GF-D8 (cell line): Measurements from ENCODE around the gene SLC35G6.
"Not testable (repeated sequence)": the region's sequence is repeated elsewhere in the genome, so short reads cannot be mapped to it uniquely, and the experiment has no call there.

Source experiments
- DNase-seq: peaks from one replicate; lab custom pipeline; 2025; lab: John Stamatoyannopoulos, UW

The SLC35G6 gene

GRCh38 chr17:7479213-7480088, 1.8 kb upstream of the SLC35G6 start, which contains the start of gene ZBTB4:
ZBTB4 (minus strand) TSS chr17:7479631; CDS start chr17:7466801, 12,830 bp downstream.
- no peak for DNase-seq

DNA sequence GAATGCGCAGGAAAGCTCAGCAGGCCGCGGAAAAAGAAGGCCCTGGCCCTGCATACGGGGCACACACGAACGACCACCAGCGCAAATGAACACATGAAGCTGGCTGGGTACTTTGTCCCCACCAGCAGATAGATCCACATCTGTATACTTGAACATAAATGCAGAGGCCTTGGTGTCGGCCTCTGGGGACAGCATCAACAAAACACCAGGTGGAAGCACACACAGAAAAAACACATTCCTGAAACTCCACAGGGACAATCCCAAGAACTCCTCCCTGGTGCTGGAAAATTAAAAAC, 1.2 kb upstream of the SLC35G6 start:
- DNase-seq = no peak

DNA sequence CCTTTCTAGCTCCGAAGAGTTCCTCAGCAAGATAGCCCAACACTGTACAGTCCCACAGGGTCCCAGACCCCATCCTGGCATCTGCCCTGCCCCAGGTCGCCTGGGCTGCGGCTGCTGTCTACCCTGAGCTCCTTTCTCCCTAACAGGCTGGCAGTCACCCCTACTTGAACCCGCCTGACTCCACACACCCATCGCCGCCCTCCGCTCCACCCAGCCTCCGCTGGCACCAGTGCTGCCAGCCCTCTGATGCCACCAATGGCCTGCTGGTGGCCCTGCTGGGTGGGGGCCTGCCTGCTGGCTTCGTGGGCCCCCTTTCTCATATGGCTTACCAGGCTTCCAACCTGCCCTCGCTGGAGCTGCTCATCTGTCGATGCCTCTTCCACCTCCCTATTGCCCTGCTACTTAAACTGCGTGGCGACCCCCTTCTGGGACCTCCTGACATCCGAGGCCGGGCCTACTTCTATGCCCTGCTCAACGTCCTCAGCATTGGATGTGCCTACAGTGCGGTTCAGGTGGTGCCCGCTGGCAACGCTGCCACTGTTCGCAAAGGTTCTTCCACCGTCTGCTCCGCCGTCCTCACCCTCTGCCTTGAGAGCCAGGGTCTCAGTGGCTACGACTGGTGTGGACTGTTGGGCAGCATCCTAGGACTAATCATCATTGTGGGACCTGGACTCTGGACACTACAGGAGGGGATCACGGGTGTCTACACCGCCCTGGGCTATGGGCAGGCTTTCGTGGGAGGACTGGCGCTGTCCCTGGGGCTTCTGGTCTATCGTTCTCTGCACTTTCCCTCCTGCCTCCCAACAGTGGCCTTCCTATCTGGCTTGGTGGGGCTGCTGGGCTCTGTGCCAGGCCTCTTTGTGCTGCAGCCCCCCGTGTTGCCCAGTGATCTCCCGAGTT, 846 bp downstream of the SLC35G6 start:
- not testable (repeated sequence) for DNase-seq

GRCh38 chr17:7482742-7483088, 1.5 kb downstream of the SLC35G6 start:
- DNase-seq = not testable (repeated sequence)

- peak; percentile 64 for DNase-seq
These were observed 2.2 kb downstream of the SLC35G6 start for GRCh38 chr17:7483255-7484066.

- DNase-seq = peak; percentile 81
These were observed 3.0 kb downstream of the SLC35G6 start, which contains the start of gene POLR2A for GRCh38 chr17:7484067-7484918. POLR2A (plus strand) TSS chr17:7484366.

- DNase-seq = no peak
These were observed 3.7 kb downstream of the SLC35G6 start for GRCh38 chr17:7484919-7485377.

DNA sequence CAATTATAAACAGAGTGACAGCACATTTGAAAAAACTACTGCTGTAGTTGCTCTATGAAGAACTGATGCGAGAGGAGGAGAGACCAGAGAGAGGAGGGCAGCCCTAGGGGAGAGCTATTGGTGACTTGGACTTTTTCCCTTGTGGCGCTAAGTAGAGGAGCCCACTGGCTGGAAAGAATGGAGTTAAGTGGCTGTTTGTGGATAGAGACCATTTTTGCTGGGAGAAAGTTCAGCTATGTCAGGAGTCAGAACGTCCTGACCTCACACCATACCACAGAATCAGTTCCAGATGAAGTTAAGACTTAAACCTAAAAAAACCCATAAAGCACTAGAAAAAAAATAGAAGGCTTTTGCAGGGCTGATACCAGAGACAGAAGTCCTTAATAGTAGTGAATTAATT, 4.9 kb downstream of the SLC35G6 start:
- DNase-seq = no peak

- no peak for DNase-seq
These were observed 8.9 kb downstream of the SLC35G6 start for GRCh38 chr17:7490144-7490543.

DNA sequence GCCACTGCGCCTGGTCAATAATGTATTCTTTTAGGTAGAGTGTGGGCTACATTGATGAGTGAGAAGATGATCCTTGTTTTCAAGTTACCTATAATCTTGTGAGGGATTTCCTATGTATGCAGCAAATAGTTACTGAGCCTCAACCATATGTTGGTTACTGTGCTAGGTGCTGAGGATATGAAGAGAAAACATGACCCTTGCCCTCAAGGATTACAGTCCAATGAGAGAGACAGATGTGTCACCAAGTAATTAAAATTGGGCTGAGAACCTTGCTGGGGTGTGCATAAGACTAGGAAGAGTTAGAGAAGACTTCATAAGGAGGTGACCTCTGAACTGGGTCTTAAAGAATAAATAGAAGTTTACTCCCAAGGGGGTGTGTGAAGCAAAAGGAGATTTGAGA, 10.3 kb downstream of the SLC35G6 start:
- DNase-seq = no peak

- no peak for DNase-seq
These were observed 12.7 kb downstream of the SLC35G6 start for GRCh38 chr17:7493941-7494340.

- DNase-seq = no peak
These were observed 14.7 kb downstream of the SLC35G6 start for GRCh38 chr17:7495906-7496434.

DNA sequence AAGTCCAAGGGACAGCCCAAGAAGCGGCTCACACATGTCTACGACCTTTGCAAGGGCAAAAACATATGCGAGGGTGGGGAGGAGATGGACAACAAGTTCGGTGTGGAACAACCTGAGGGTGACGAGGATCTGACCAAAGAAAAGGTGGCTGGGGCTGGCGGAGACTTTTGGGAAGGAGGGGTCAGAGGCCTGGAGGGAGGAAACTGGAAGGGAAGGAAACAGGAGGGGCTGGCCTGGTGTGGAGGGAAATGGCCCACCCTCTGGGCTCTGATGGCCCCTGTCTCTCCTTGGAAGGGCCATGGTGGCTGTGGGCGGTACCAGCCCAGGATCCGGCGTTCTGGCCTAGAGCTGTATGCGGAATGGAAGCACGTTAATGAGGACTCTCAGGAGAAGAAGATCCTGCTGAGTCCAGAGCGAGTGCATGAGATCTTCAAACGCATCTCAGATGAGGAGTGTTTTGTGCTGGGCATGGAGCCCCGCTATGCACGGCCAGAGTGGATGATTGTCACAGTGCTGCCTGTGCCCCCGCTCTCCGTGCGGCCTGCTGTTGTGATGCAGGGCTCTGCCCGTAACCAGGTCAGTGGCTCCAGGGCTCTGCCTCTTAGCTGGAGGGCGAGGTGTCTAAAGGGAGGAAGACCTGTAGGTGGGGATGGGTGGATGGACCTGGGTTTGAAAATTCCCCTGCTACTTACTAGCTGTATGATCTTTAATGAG, 15.4 kb downstream of the SLC35G6 start:
- DNase-seq = no peak

DNA sequence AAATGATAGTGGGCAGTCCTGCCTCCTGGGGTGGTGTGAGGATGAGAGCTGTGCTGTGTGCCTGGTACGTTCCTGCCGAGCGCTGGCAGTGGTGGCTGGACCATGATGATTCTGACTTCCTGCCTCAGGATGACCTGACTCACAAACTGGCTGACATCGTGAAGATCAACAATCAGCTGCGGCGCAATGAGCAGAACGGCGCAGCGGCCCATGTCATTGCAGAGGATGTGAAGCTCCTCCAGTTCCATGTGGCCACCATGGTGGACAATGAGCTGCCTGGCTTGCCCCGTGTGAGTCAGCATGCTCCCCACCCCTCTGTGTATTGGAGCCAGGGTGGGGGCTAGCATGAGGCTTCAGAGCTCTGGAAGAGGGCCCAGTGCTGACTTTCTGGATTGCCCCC, 16.0 kb downstream of the SLC35G6 start:
- DNase-seq = no peak

GRCh38 chr17:7497636-7498035, 16.4 kb downstream of the SLC35G6 start:
- no peak for DNase-seq

DNA sequence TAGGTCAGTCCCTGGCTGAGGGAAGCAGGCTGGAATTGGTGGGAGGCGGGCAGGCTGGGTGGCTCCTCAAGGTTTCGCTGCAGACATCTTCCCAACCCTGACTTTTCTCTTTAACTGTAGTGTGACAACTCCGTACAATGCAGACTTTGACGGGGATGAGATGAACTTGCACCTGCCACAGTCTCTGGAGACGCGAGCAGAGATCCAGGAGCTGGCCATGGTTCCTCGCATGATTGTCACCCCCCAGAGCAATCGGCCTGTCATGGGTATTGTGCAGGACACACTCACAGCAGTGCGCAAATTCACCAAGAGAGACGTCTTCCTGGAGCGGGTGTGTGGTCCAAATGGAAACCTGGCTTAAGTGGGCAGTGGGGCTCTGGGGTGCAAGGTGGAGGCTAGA, 17.9 kb downstream of the SLC35G6 start:
- DNase-seq = no peak

DNA sequence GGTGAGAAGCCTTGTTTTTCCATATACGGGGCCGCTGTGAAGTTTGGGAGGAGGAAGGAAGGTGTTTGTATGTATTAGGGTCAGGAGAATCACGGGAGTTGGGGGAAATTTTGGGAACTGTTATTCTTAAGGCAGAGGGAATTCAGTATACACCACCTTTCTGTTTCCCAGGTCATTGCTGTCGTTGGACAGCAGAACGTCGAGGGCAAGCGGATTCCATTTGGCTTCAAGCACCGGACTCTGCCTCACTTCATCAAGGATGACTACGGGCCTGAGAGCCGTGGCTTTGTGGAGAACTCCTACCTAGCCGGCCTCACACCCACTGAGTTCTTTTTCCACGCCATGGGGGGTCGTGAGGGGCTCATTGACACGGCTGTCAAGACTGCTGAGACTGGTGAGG, 20.5 kb downstream of the SLC35G6 start:
- DNase-seq = no peak

- no peak for DNase-seq
These were observed 21.1 kb downstream of the SLC35G6 start for GRCh38 chr17:7502171-7502847.

DNA sequence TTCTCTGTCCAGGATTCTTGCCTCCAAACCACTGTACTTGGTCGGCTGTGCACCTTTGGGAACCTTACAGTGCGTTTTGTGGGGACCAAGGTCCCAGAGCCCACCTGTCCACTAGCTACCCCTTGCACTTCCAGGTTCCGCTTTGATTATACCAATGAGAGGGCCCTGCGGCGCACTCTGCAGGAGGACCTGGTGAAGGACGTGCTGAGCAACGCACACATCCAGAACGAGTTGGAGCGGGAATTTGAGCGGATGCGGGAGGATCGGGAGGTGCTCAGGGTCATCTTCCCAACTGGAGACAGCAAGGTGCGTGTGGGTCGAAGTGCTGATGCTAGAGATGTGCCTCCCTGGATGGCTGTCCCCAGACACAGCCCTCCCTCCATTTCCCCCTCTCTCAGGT, 21.7 kb downstream of the SLC35G6 start:
- no peak for DNase-seq

DNA sequence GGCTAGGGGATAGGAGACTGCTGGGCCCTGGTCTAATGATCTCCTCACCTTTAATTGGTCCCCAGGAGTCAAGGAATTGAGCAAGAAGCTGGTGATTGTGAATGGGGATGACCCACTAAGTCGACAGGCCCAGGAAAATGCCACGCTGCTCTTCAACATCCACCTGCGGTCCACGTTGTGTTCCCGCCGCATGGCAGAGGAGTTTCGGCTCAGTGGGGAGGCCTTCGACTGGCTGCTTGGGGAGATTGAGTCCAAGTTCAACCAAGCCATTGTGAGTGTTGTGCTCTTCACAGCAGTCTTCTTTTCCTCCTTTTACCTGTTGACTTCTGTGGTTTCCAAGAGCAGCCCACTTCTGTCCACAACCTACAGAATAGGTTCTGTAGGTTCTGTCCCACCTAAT, 22.3 kb downstream of the SLC35G6 start:
- DNase-seq = no peak
